GM21381 (cell line): ENCODE measurements around the gene EIPR1.

Experiments
- ATAC-seq: cut with Tn5 transposase; IDR thresholded peaks from one replicate; pipeline ENCODE4 v1.9.1; 2021; ENCODE audit warnings: mild to moderate bottlenecking, moderate library complexity; ENCODE audit not compliant: unreplicated experiment

The EIPR1 gene

GRCh38 chr2:3325458-3326181 is 52.0 kb downstream of the EIPR1 start:
- no peak for ATAC-seq

DNA sequence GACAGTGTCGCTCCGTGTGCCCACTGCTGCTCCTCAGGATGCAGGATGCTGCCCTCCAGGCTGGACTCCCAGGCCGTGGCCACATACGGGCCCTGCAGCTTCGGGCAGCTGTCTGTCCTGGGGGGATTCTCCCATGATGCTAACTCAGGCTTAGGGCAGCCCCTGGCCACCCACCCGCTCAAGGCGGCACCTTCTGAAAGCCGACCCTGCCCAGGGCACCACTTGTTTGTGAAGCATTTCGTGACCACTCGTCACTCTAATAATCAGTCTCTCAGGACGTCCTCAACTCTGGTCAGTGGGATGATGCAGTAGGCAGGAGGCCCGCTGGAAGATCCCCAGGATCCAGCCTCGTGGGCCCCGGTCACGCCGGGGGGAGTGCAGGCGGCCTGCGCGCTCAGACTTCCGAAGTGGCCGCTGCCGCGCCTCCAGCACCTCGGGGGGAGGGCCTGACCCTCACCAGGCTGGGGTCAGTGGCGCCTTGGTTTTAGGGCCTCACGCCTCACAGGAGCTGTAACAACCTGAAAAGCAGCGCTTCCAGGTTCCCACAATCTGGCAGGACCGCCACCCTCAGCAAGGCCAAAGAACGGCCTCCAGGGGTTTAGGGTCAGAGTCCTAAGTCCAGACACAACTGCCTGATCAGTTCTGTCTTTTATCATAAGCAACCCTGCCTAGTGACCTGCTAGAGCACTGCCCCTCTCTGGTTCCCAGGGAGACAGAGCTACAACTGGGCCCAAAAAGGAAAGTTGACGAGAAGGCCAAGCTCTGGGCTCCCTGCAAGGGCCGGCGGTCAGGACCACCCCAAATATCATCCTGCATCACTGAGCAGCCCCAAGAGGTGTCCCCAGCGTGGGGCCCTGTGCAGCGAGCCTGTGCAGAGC is 53.0 kb downstream of the EIPR1 start:
- ATAC-seq, result no peak

DNA sequence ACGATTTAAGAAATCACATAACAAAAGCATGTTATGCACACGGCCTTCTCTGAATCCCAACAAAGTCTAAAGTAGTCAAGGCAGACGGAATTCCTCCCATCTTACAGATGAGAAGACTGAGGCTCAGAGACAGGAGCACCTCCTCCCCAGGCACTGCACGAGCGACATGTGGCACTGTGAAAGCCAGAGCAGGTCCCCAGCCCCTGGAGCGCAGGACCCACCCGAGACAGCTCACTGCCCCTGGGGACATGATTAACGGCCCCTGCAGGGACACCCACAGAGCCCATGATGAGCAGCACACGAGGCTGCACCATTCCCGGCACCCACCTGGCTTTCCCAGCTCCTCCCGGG is 53.6 kb downstream of the EIPR1 start:
- ATAC-seq, result no peak

GRCh38 chr2:3323360-3324035 is 54.1 kb downstream of the EIPR1 start:
- no peak for ATAC-seq

DNA sequence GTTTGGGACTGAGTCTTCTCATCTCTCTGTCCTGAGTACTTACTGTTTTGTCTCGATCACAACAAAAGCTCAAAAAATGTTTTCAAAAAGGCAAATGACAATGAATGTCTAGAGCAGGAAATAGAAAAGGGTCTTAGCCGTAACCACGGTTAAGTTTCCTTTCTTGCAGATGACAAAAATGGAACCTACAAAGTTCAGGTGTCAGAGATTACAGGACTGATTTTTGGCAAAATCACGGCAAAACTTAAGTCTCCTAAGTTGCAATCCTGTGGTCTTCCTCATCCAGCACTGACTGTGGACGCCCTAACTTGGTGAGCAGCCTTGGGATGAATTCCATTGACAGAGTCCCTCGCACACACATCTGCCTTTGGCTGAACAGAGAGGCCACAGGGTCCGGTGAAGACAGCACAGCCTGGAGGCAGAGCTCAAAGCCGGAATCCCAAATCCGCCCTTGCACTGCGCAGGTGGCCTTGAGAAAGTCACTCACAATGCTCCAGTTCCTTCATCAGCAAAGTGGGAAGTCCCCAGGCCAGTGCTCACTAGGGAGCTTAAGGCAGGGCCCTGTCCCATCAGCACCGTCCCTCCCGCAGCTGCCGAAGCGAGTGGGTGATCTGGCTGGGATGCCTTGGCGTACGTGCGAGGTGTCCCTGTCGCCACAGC is 55.2 kb downstream of the EIPR1 start:
- ATAC-seq, result no peak

DNA sequence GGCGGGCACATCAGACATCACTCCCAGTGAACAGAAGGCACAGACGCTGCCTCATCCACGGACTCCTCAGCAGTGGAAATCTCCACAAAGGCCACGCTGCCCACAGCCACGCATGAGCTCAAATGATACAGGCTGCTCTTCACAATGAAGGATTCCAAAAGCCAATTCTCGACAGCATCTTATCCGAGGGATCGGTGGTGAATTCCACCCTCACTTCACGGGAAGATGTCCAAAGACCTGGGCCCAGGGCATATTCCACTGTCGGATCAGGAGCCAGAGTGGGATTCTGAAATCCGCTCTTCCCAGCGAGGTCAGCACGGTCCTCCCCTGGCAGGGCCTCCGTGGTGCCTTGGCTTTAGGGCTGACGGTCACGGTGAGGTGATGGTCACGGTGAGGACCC is 55.8 kb downstream of the EIPR1 start:
- no peak for ATAC-seq

GRCh38 chr2:3320910-3321605 is 56.6 kb downstream of the EIPR1 start:
- no peak for ATAC-seq

DNA sequence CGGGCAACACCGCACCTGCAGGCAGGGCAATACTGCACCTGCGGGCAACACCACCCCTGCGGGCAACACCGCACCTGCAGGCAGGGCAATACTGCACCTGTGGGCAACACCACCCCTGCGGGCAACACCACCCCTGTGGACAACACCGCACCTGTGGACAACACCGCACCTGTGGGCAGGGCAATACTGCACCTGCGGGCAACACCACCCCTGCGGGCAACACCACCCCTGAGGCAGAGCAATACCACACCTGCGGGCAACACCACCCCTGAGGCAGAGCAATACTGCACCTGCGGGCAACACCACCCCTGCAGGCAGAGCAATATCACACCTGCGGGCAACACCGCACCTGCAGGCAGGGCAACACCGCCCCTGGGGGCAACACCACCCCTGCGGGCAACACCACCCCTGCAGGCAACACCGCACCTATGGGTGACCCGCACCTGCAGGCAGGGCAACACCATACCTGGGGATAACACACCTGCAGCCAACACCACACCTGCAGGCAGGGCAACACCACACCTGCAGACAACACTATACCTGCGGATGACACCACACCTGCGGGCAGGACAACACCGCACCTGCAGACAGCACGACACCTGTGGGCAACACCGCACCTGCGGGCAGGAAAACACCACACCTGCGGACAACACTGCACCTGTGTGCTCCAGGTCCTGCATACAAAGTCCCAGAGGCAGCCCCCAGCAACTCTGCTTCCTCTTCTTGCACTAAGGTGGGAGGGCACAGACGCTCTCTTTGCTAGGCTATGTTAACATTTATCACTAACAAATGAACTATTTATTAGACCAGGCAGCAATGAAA is 57.7 kb downstream of the EIPR1 start:
- ATAC-seq, result no peak

DNA sequence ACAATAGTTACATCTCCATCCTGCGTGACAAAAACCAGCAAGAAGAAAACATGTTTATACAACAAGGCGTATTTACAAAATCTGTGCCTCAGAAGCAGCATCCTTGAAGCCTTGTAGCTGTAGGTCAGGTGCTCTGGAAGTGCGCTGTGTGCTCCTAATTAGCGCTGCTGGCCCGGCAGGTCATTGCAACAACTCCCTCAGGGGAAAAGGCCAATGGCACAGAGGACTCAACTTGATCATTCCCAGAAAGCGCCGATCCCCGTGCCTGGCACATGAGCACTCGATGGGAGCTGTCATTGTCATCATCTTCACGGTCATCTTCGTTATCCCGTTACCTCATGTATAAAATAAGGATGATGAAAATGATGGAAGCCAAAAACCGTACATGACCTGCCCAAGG is 58.5 kb downstream of the EIPR1 start:
- ATAC-seq, result no peak

GRCh38 chr2:3317871-3318590 is 59.6 kb downstream of the EIPR1 start:
- no peak for ATAC-seq

DNA sequence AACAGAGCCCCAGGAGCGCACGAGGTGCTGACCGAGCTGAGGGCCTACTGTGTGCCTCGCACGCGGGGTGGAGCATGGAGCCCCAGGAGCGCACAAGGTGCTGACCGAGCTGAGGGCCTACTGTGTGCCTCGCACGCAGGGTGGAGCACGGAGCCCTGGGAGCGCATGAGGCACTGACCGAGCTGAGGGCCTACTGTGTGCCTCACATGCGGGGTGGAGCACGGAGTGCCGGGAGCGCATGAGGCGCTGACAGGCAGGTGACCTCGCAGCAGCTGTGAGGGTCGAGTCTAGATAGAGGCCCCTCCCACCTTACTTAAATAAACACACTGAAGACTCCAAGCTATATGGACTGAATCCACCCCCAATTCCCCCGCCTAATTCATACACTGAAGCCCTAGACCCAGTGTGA is 60.3 kb downstream of the EIPR1 start:
- no peak for ATAC-seq

GRCh38 chr2:3316456-3317276 is 61.0 kb downstream of the EIPR1 start:
- no peak for ATAC-seq

DNA sequence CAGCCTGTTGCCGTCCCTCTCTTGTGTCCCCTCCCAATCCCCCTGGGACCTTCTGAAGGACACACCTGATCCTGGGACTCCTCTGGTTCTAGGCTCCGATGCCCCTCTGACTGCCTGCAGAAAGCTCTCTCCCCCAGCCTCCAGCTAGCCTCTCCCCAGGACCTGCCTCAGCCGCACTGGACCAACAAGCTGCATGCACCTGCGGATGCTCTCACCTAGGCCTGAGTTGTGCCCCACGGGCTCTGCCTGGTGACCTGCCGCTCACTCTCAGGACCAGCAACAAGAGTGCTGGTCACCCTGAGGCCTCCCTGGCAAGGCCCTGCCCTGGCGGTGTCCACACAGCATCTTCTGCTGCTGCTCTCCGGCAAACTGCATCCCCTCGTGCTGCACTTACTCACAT is 63.0 kb downstream of the EIPR1 start:
- no peak for ATAC-seq

DNA sequence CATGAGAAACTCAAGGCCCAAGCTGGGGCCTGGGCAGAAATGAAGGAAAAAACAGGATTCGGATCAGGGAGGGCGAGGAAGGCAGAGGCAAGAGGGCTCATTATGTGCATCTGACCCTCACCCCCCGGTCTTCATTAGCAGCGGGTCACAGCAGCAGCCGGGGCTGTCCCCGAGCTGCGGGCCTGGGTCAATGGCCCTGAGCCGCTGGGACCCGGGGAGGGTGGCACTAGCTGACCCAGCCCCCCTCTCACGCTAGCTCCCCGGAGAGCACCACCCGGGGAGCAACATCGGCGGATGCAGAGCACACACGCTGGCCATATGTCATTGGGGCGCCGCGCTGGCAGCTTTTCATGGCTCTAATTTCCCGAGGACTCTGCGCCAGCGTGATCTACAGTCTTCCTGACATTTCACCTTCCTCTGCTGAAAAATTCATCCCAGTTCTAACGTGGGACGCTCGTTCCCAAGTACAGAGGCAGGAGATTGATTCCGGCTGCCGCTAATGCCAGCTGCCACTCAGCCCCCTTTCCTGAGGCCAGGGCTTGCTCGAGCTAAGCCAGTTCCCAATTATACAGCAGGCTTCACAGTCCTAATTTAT is 63.7 kb downstream of the EIPR1 start:
- ATAC-seq, result no peak

DNA sequence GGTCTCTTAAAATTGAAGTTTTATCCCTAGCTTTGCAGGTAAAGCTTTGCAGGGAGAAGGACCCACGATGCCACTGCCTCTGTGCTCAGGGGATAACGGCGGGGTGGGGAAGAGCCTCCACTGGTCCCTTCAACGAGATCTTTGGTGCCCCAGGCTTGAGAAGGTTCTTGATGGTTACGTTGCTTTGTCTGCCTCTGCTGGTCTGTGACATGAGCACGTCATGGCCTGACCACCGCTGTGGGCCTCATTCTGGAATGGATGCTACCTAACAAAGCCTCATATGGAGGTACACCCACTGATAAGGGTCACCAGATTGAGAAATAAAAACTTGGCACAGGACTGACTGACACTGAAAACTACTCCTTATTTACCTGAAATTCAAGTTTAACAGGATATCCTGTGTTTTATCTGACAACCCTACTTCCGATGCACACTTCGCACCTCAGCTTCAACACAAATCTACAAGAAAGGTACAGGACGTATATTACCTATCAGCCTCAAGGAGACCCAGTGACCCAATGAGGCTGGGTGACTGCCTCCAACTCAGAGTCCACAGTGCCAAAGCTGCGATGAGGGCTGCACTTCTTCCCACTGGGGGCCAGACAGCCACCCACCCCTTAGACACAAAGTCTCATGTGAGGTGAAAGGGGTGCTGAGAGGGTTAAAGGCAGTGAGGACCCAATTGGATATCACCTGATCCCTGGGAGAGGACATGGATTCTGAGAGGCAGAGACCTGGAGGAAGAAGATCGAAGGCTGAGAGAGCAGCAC is 64.9 kb downstream of the EIPR1 start:
- no peak for ATAC-seq

DNA sequence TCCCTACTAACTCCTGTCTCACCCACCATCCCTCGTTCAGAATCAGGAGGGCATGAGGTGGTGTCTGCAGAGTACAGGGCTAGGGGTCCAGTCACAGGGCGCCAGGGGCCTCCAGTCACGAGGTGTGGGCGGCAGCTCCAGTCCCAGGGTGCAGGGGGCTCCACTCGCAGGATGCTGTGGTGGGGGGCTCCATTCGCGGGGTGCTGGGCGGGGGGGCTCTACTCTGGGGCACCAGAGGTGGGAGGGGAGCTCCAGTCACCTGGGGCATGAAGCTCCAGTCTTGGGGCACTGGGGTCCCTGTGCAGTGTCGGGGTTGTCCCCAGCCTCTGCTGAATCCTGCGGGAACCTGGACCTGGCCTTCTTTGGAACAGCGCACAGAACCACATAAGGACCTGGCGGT is 66.0 kb downstream of the EIPR1 start:
- ATAC-seq, result no peak
